ENCODE measurements around the gene NOL4L.

DNA sequence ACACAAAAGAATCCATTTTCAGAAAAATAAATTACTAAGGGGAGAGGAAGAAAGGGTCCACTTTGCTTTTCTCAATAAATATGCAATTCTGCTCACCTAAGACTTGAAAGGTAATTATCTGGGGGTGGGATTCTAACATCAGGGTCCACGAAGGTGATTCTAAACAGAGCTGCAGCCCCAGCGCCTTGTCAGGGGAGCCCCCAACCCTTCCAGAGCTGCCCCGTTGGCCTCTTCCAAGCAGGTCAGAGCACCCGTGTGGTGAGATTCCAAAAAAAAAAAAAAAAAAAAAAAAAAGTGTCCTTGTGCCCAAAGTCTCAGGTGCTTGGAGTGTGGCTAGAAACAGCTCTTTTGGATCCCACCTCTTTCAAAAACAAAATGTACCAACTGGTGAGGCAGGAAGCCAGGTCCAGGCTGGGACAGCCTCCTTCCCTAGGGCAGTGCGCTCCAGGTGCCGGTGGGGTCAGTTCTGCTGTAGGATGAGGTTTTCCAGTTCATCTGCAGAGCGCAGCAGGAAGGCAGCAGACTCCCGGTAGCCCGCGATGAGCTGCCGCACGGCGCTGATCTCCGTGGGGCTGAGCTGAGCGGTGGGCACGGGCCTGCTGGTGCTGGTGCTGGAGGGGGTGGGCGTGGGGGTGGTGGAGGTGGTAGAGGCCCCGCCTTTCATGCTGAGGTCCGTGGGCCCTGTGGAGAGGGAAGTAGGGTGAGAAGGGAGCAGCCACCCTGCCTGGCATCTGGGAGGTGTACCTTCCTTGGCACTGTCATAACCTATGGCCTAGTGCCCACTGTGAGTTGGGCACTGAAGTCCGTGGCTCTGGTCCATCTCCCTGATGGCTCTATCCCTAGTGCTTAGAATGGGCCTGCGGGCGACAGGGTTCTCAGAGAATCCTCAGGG, 137.8 kb downstream of the NOL4L start:
- TF ChIP-seq, protein P1, sequence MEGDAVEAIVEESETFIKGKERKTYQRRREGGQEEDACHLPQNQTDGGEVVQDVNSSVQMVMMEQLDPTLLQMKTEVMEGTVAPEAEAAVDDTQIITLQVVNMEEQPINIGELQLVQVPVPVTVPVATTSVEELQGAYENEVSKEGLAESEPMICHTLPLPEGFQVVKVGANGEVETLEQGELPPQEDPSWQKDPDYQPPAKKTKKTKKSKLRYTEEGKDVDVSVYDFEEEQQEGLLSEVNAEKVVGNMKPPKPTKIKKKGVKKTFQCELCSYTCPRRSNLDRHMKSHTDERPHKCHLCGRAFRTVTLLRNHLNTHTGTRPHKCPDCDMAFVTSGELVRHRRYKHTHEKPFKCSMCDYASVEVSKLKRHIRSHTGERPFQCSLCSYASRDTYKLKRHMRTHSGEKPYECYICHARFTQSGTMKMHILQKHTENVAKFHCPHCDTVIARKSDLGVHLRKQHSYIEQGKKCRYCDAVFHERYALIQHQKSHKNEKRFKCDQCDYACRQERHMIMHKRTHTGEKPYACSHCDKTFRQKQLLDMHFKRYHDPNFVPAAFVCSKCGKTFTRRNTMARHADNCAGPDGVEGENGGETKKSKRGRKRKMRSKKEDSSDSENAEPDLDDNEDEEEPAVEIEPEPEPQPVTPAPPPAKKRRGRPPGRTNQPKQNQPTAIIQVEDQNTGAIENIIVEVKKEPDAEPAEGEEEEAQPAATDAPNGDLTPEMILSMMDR (IDR thresholded peaks at IDR 0.05), result no peak
- TF ChIP-seq POLR2AphosphoS5 (IDR thresholded peaks at IDR 0.05), result no peak
